Left lung (tissue), 10 donors: Measurements from ENCODE around the gene ADAMTSL1. TPM values are rescaled to one million over a fixed set of nuclear protein-coding genes. Genes with fewer than 3 reads are reported as not detected.

Experiments used
- ATAC-seq: fragments of 200-7000 bp; cut with Tn5 transposase; one replicate; pipeline ENCODE4 v1.9.1; 2020; ENCODE audit warnings: moderate library complexity
- DNase-seq, 4 donors: peaks; one replicate each; pipeline ENCODE4 v3.0.0-alpha.2; 2013 to 2020
- H3K27ac ChIP-seq, 2 donors: fragments of 200-600 bp; sonication (generic) in 1 of 2; one replicate each; pipeline versions ENCODE4 v1.5.0 to v1.8.0; 2020 to 2021
- H3K27me3 ChIP-seq, 2 donors: fragments of 200-600 bp; sonication (generic) in 1 of 2; one replicate each; pipeline versions ENCODE4 v1.5.0 to v1.8.0; 2020 to 2021
- H3K36me3 ChIP-seq, 2 donors: fragments of 200-600 bp; sonication (generic) in 1 of 2; one replicate each; pipeline versions ENCODE4 v1.5.0 to v1.8.0; 2020 to 2021
- H3K4me1 ChIP-seq, 2 donors: fragments of 200-600 bp; one replicate each; pipeline ENCODE4 v1.8.0; 2021
- H3K4me3 ChIP-seq, 2 donors: fragments of 200-600 bp; sonication (generic) in 1 of 2; one replicate each; pipeline versions ENCODE4 v1.5.0 to v1.8.0; 2020 to 2021; ENCODE audit warnings: mild to moderate bottlenecking in 1 of 2
- H3K9me3 ChIP-seq, 2 donors: fragments of 200-600 bp; sonication (generic) in 1 of 2; one replicate each; pipeline versions ENCODE4 v1.5.0 to v1.8.0; 2020 to 2021
- CTCF ChIP-seq, 2 donors: fragments of 200-600 bp; sonication (generic) in 1 of 2; IDR thresholded peaks; one replicate each; pipeline versions ENCODE4 v1.5.0 to v1.8.0; 2021; ENCODE audit warnings: antibody characterized with exemption in 2 of 2
- intact Hi-C, 2 donors: fragments of 100-400 bp; cut with DNase I; formaldehyde crosslinking; loops; one replicate each; pipeline versions ENCODE4 v1.11.2 to v1.14.2; 2022
- polyA plus RNA-seq, 6 donors: library from polyadenylated mRNA; unstranded; fragments of 120-200 nt; gene quantifications; one replicate each; pipeline ENCODE4 v1.2.1, GENCODE V29; 2013; ENCODE audit not compliant: insufficient read length in 6 of 6
- total RNA-seq, 2 donors: library from RNA; stranded (reverse); fragmentation: NEBNext Ultra II Directional; extraction: Animal tissue kit (Norgen Biotek cat#: 25700); gene quantifications; one replicate each; pipeline ENCODE4 v1.2.1, GENCODE V29; 2021
- donor health status: DM: no; HTN: yes; CAD: no.
- donor health status: DM: no; HTN: no; CAD: no.

The ADAMTSL1 gene
- total and polyA plus RNA-seq, 8 donors, result 3.0 to 28.1 (median 17.9) TPM

- ATAC-seq (no peak), DNase-seq (no peak)
- Histone ChIP-seq H3K36me3 (no peaks in the 10 kb centered on the region), H3K27ac (no peak overlapping the region), H3K4me3 (no peak overlapping the region), H3K27me3 (no peaks in the 10 kb centered on the region), H3K4me1 (no peaks in the 10 kb centered on the region), H3K9me3 (peaks cover 0 to 11% of the 10 kb centered on the region in 2 donors)
- TF ChIP-seq CTCF (IDR thresholded peaks at IDR 0.05), result no peak
- intact Hi-C loops, result no loop called here
These were observed 216.0 kb downstream of the ADAMTSL1 start for GRCh38 chr9:18689921-18690320.

- intact Hi-C loops, result no loop called here
- no peaks in the 10 kb centered on the region for H3K4me1 ChIP-seq
- H3K27ac ChIP-seq, result no peak overlapping the region
- no peaks in the 10 kb centered on the region for H3K36me3 ChIP-seq
- ATAC-seq (no peak), DNase-seq (no peak)
- no peak overlapping the region for H3K4me3 ChIP-seq
- H3K9me3 ChIP-seq, result peaks cover 0 to 24% of the 10 kb centered on the region in 2 donors
- H3K27me3 ChIP-seq, result no peaks in the 10 kb centered on the region
- no peak for TF ChIP-seq CTCF (IDR thresholded peaks at IDR 0.05)
These were observed 218.3 kb downstream of the ADAMTSL1 start for GRCh38 chr9:18692268-18692667.

- H3K4me3 ChIP-seq, result no peak overlapping the region
- intact Hi-C loops, result no loop called here
- no peak for DNase-seq
- no peaks in the 10 kb centered on the region for H3K4me1 ChIP-seq
- peaks cover 0 to 24% of the 10 kb centered on the region in 2 donors for H3K9me3 ChIP-seq
- no peaks in the 10 kb centered on the region for H3K27me3 ChIP-seq
- no peak for ATAC-seq
- TF ChIP-seq CTCF (IDR thresholded peaks at IDR 0.05), result no peak
- no peaks in the 10 kb centered on the region for H3K36me3 ChIP-seq
- no peak overlapping the region for H3K27ac ChIP-seq
These were observed 219.0 kb downstream of the ADAMTSL1 start for GRCh38 chr9:18692962-18693361.

- Histone ChIP-seq H3K4me1 (no peaks in the 10 kb centered on the region), H3K4me3 (no peak overlapping the region), H3K9me3 (peaks cover 0 to 24% of the 10 kb centered on the region in 2 donors), H3K27ac (no peak overlapping the region), H3K27me3 (no peaks in the 10 kb centered on the region), H3K36me3 (no peaks in the 10 kb centered on the region)
- DNase-seq (no peak), ATAC-seq (no peak)
- no peak for TF ChIP-seq CTCF (IDR thresholded peaks at IDR 0.05)
- intact Hi-C loops, result no loop called here
These were observed 221.2 kb downstream of the ADAMTSL1 start for GRCh38 chr9:18694959-18695668.

- H3K27me3 ChIP-seq, result no peaks in the 10 kb centered on the region
- intact Hi-C loops, result no loop called here
- H3K4me1 ChIP-seq, result no peaks in the 10 kb centered on the region
- H3K36me3 ChIP-seq, result no peaks in the 10 kb centered on the region
- TF ChIP-seq CTCF (IDR thresholded peaks at IDR 0.05), result no peak
- no peak overlapping the region for H3K27ac ChIP-seq
- DNase-seq (no peak), ATAC-seq (no peak)
- peaks cover 0 to 22% of the 10 kb centered on the region in 2 donors for H3K9me3 ChIP-seq
- H3K4me3 ChIP-seq, result no peak overlapping the region
These were observed 225.0 kb downstream of the ADAMTSL1 start for GRCh38 chr9:18698992-18699391.
